HEK293 (cell line): ENCODE data around the gene PIEZO1.
A peak's percentile ranks its signal among the peaks of the same experiment; 100 is the strongest.

Experiments
- CTCF ChIP-seq: fragments of 450-650 bp; formaldehyde crosslinking; IDR thresholded peaks from 2 replicates; pipeline ENCODE4 v1.5.1; 2016; ENCODE audit warnings: missing biosample characterization, missing genetic modification characterization
- SETDB1 ChIP-seq: IDR thresholded peaks from one replicate; pipeline ENCODE4 v1.6.1; 2017; ENCODE audit warnings: mild to moderate bottlenecking, low read length, moderate library complexity, mixed read lengths; ENCODE audit not compliant: insufficient read length
- ZBTB17 ChIP-seq: fragments of 450-650 bp; formaldehyde crosslinking; IDR thresholded peaks from 2 replicates; pipeline ENCODE4 v1.5.1; 2016; ENCODE audit warnings: missing biosample characterization, missing genetic modification characterization
- ZNF175 ChIP-seq: fragments of 450-650 bp; formaldehyde crosslinking; IDR thresholded peaks from 2 replicates; pipeline ENCODE4 v1.5.1; 2016; ENCODE audit warnings: missing biosample characterization, missing genetic modification characterization
- ZNF23 ChIP-seq: fragments of 450-650 bp; formaldehyde crosslinking; IDR thresholded peaks from 2 replicates; pipeline ENCODE4 v1.5.1; 2016; ENCODE audit warnings: missing biosample characterization, missing genetic modification characterization, borderline replicate concordance
- ZNF24 ChIP-seq: fragments of 450-650 bp; formaldehyde crosslinking; IDR thresholded peaks from 2 replicates; pipeline ENCODE4 v1.5.1; 2016; ENCODE audit warnings: missing biosample characterization, missing genetic modification characterization
- ZNF302 ChIP-seq: fragments of 450-650 bp; formaldehyde crosslinking; IDR thresholded peaks from 2 replicates; pipeline ENCODE4 v1.5.1; 2016; ENCODE audit warnings: missing biosample characterization, missing genetic modification characterization, low read depth
- TF ChIP-seq, protein P1 (sequence below): fragments of 450-650 bp; formaldehyde crosslinking; IDR thresholded peaks from 2 replicates; pipeline ENCODE4 v1.5.1; 2016; ENCODE audit warnings: missing biosample characterization, missing genetic modification characterization

GRCh38 chr16:88785106-88785924 lies at the start of gene PIEZO1:
- TF ChIP-seq ZNF24 (tag by site-specific recombination) (no peak), ZBTB17 (tag by site-specific recombination) (no peak), CTCF (tag by site-specific recombination) (peak; percentile 94), ZNF302 (no peak), ZNF23 (tag by site-specific recombination) (no peak), SETDB1 (no peak), ZNF175 (no peak)
- TF ChIP-seq, protein P1, sequence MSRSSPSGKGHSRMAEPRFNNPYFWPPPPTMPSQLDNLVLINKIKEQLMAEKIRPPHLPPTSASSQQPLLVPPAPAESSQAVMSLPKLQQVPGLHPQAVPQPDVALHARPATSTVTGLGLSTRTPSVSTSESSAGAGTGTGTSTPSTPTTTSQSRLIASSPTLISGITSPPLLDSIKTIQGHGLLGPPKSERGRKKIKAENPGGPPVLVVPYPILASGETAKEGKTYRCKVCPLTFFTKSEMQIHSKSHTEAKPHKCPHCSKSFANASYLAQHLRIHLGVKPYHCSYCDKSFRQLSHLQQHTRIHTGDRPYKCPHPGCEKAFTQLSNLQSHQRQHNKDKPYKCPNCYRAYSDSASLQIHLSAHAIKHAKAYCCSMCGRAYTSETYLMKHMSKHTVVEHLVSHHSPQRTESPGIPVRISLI (tag by site-specific recombination) = no peak
